Measurements from ENCODE around the gene TICRR.

TICRR gene

GRCh38 chr15:89674526-89674925 lies 99.3 kb downstream of the TICRR start:
- DNase-seq = no peak

- no peak for DNase-seq
These were observed 100.3 kb downstream of the TICRR start for GRCh38 chr15:89675606-89676005.

GRCh38 chr15:89677381-89677780 lies 102.1 kb downstream of the TICRR start:
- no peak for DNase-seq
